Common myeloid progenitor, CD34-positive (primary cell): ENCODE results near the gene SEMA4A.

Source experiments
- CTCF ChIA-PET: fragments of 350-600 bp; sonication (Branson Sonifier 250); formaldehyde crosslinking; loops from one replicate; lab custom pipeline; 2021; ENCODE audit warnings: antibody characterized with exemption; lab: Charles Lee
- POLR2A ChIA-PET: fragments of 350-600 bp; sonication (Branson Sonifier 250); formaldehyde crosslinking; loops from one replicate; lab custom pipeline; 2021; ENCODE audit warnings: antibody characterized with exemption; lab: Charles Lee
- DNase-seq, 3 donors: peaks; one replicate each; pipeline versions ENCODE4 v3.0.0 to v3.0.0-alpha.2; 2013
- H3K27ac ChIP-seq, 2 experiments: 1 replicate in 1 of 2; 2 replicates in 1 of 2; pipeline ENCODE4 v1.7.0; 2013; ENCODE audit warnings: inconsistent platforms in 2 of 2, low read length in 2 of 2, mild to moderate bottlenecking in 2 of 2, low read depth in 1 of 2, moderate library complexity in 1 of 2; ENCODE audit not compliant: severe bottlenecking in 2 of 2, insufficient read depth in 1 of 2, poor library complexity in 1 of 2
- H3K27me3 ChIP-seq, 5 experiments: replicated peaks in 2 of 5; 1 replicate in 3 of 5; 2 replicates in 2 of 5; pipeline versions ENCODE4 v1.6.1 to v1.7.0; 2013; ENCODE audit warnings: low read length in 4 of 5, mild to moderate bottlenecking in 2 of 5, moderate library complexity in 2 of 5, inconsistent platforms in 1 of 5; ENCODE audit not compliant: insufficient read depth in 5 of 5, control insufficient read depth in 4 of 5
- H3K36me3 ChIP-seq, 4 experiments: 1 replicate in 2 of 4; 2 replicates in 2 of 4; pipeline versions ENCODE4 v1.6.1 to v1.7.0; 2013; ENCODE audit warnings: low read length in 3 of 4, control low read depth in 1 of 4, mild to moderate bottlenecking in 1 of 4; ENCODE audit not compliant: control insufficient read depth in 4 of 4, insufficient read depth in 4 of 4
- H3K4me1 ChIP-seq, 4 experiments: 1 replicate in 3 of 4; 2 replicates in 1 of 4; pipeline versions ENCODE4 v1.6.1 to v1.7.1; 2013; ENCODE audit warnings: low read length in 3 of 4, mild to moderate bottlenecking in 3 of 4, control low read depth in 1 of 4, inconsistent platforms in 1 of 4, moderate library complexity in 1 of 4; ENCODE audit not compliant: control insufficient read depth in 4 of 4, insufficient read depth in 4 of 4; ENCODE audit errors: control extremely low read depth in 1 of 4
- H3K4me3 ChIP-seq, 7 experiments: 1 replicate in 4 of 7; 2 replicates in 3 of 7; pipeline versions ENCODE4 v1.5.1 to v1.7.0; 2013; ENCODE audit warnings: mild to moderate bottlenecking in 7 of 7, low read length in 6 of 7, moderate library complexity in 6 of 7, inconsistent platforms in 2 of 7, low read depth in 2 of 7, control low read depth in 1 of 7; ENCODE audit not compliant: insufficient read depth in 4 of 7, control insufficient read depth in 1 of 7; ENCODE audit errors: extremely low read depth in 1 of 7
- H3K9me3 ChIP-seq, 5 experiments: 1 replicate in 4 of 5; 2 replicates in 1 of 5; pipeline versions ENCODE4 v1.6.1 to v1.7.1; 2013; ENCODE audit warnings: low read length in 4 of 5, mild to moderate bottlenecking in 2 of 5, inconsistent platforms in 1 of 5, low read depth in 1 of 5, moderate library complexity in 1 of 5; ENCODE audit not compliant: control insufficient read depth in 4 of 5, insufficient read depth in 2 of 5; ENCODE audit errors: control extremely low read depth in 1 of 5
- WGBS: methylation state at CpG from one replicate; pipeline ENCODE4 v1.1.5; 2013; ENCODE audit not compliant: insufficient coverage; 5-methylcytosine and 5-hydroxymethylcytosine counted together

SEMA4A gene

DNA sequence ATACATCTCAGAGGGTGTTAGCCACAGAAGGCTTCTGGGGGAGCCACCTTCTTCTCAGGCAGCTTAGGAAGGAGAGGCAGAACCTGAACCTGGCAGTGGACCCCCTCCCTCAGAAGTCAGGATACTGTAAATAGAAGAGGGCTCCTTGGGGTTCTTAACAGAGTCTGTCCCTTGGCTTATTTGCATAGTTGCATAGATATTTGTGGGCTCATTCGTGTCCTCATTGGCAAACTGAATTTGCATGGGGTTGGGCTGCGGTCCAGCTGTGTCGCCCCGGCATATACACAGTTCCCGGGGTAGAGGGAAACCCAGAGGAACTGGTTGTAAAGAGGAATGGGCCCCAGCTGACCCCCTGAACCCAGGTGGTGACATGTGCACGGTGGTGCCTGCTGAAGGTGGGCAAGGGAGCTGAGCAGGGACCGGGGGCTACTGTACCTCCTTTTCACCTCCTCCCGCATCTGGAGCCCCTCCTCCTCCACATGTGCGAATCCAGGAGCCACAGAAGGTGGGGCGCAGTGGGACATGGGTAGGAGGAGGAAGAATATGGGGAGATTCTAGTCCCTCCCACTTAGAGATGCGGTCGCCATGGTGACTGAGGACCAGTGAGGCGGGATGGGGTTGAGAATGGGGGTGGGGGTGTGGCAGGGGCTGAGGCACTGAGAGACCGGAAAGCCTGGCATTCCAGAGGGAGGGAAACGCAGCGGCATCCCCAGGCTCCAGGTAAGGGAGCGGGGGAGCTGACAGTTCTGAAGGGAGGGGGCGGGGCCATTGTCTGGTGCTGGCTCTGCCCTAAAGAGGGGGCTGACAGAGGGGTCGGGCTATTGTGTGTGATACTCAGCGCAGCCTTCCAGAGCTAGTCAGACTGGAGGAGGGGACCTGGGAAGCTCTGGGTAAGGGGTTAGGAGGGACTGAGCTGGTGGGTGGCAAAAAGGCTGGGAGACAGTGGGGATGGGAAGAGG lies 3.7 kb upstream of the SEMA4A start:
- WGBS = 92% methylated on average over 19 of the region's 20 CpGs
- Histone ChIP-seq H3K27me3 (no peaks in the 10 kb centered on the region), H3K4me3 (no peak overlapping the region), H3K4me1 (peaks cover 0 to 69% (median 45%) of the 10 kb centered on the region in 4 experiments), H3K36me3 (no peaks in the 10 kb centered on the region), H3K9me3 (no peaks in the 10 kb centered on the region), H3K27ac (no peak overlapping the region)
- ChIA-PET POLR2A (no interaction called here), CTCF (interaction anchor here (0.7 to 24.8 kb wide), 8 partner anchors 8 to 186 kb away, joined by 3 to 399 read pairs (median 3); partner anchors contain the start of gene SLC25A44)
- DNase-seq = peak in 1 of 3 donors; percentile 16

DNA sequence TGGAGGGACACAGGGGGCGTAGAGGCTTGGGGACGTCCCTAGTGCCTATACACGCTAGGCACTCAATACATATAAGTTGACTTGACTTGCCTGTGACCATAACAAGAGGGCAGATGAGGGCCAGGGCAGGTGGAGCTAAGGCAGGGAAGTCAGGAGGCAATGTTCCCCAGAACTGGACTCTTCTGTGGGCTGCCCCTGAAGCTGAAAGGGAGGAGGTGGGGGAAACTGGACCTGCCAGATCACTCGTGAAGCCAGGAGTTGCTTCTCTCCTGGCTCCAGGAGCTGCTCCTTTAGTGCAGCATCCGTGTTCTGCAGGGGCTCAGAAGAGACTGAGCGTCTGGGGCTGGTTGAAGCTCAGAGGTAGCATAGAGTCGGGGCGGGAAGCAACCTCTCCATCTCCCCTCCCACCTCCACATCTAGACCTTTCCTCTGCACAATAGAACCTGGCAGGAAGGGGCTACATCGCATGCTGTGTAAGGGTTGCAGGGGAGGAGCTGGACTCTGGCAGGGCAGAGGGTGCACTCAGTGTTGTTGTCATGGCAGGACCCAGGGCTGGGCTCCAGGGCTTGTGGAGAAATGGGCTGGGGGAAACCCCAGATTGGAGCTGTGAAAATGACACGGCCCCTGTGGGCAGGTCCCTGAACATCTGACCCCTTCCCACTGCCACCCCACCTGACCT lies 2.9 kb upstream of the SEMA4A start:
- WGBS = 91% methylated on average over 4 of the region's 10 CpGs

DNA sequence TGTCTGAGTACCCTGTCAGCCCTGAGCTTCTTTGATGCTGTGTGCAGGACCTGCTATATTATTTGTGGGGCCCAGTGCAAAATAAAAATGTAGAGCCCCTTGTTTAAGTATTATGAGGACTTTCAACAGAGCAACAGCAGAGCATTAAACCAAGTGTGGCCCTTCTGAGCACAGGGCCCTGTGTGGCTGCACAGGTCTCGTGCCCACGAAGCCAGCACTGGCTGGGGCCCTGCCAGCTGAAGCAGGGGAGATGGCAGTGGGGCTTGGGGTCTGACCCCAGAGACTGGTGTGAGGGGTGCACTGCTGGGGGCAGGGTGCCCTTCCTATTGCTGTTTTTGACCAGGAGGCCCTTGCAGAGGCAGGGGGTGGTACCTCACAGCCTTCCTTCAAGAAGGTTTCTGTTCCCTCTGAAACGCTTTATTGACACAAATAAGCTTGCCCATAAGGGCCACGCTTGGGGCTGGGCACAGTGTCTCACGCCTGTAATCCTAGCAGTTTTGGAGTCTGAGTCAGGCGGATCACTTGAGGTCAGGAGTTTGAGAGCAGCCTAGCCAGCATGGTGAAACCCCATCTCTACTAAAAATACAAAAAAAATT lies 2.2 kb upstream of the SEMA4A start:
- Histone ChIP-seq H3K27ac (no peak overlapping the region), H3K36me3 (no peaks in the 10 kb centered on the region), H3K27me3 (no peaks in the 10 kb centered on the region), H3K4me3 (no peak overlapping the region), H3K9me3 (no peaks in the 10 kb centered on the region), H3K4me1 (peaks cover 6 to 82% (median 55%) of the 10 kb centered on the region in 4 experiments)
- no peak for DNase-seq
- POLR2A ChIA-PET = interaction anchor here (0.7 kb wide), 1 partner anchor 109 kb away, joined by 3 read pairs; no protein-coding TSS in a partner anchor
- CTCF ChIA-PET = interaction anchor here (0.9 to 24.8 kb wide), 7 partner anchors 9 to 185 kb away, joined by 3 to 399 read pairs (median 3); partner anchors contain the start of gene SLC25A44
- 81% methylated on average over 6 of the region's 6 CpGs for WGBS

More for the DNA sequence above, 2.9 kb upstream of the SEMA4A start:
- no peak for DNase-seq
- CTCF ChIA-PET = interaction anchor here (0.9 to 24.8 kb wide), 6 partner anchors 9 to 185 kb away, joined by 3 to 399 read pairs (median 3); partner anchors contain the start of gene SLC25A44
- H3K9me3 ChIP-seq = no peaks in the 10 kb centered on the region
- no peaks in the 10 kb centered on the region for H3K27me3 ChIP-seq
- POLR2A ChIA-PET = interaction anchor here (0.7 kb wide), 1 partner anchor 110 kb away, joined by 3 read pairs; no protein-coding TSS in a partner anchor
- H3K4me3 ChIP-seq = no peak overlapping the region
- H3K27ac ChIP-seq = no peak overlapping the region
- H3K36me3 ChIP-seq = no peaks in the 10 kb centered on the region
- H3K4me1 ChIP-seq = peaks cover 3 to 77% (median 52%) of the 10 kb centered on the region in 4 experiments

DNA sequence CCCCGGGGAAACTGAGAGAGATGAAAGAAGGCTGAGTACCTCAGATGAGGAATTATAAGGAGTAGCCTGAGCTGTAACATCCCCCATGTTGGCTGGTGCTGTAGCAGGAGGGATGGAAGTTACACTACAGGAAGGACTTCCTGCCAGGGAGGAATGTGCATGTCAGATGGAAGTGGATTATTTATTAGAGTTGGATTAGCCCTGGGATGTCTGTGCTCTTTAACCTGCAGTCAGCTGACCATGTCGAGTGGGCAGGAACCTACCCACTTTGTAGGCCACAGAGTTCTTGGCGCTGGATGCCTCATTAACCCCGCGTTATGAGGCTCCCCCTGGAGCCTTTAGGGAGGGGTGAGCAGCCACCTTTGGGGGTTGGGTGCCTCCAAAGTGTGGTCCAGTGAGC lies 757 bp upstream of the SEMA4A start:
- Histone ChIP-seq H3K27ac (no peak overlapping the region), H3K36me3 (peaks cover 0 to 4% (median 0%) of the 10 kb centered on the region in 4 experiments), H3K4me3 (no peak overlapping the region), H3K9me3 (no peaks in the 10 kb centered on the region), H3K27me3 (no peaks in the 10 kb centered on the region), H3K4me1 (peaks cover 8 to 71% (median 44%) of the 10 kb centered on the region in 4 experiments)
- CTCF ChIA-PET = interaction anchor here (1.3 to 24.8 kb wide), 3 partner anchors 41 to 73 kb away, joined by 3 to 399 read pairs (median 4); partner anchors contain the start of gene SLC25A44
- DNase-seq = no peak
- WGBS = 78% methylated on average over 5 of the region's 5 CpGs
- POLR2A ChIA-PET = no interaction called here

DNA sequence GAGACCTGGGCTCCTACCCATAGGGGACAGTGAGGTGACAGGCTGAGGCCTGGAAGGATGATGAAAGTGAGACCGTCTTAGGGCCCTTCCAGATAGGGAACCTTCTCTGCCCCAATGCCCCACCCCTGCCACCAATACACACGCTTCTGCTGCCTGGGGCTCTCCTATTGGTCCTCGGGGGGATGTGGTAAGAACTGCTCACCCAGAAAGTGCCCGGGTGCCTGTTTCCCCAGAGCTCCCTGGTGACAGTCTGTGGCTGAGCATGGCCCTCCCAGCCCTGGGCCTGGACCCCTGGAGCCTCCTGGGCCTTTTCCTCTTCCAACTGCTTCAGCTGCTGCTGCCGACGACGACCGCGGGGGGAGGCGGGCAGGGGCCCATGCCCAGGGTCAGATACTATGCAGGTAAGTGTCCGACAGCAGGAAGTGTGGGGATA lies 948 bp downstream of the SEMA4A start:
- Histone ChIP-seq H3K4me3 (peak overlapping the region in 5 of 7 experiments; percentile 12 to 60 (median 40)), H3K27ac (no peak overlapping the region), H3K4me1 (peaks cover 8 to 55% (median 27%) of the 10 kb centered on the region in 4 experiments), H3K36me3 (peaks cover 0 to 7% (median 5%) of the 10 kb centered on the region in 4 experiments), H3K27me3 (no peaks in the 10 kb centered on the region), H3K9me3 (no peaks in the 10 kb centered on the region)
- 48% methylated on average over 11 of the region's 11 CpGs for WGBS
- ChIA-PET CTCF (interaction anchor here (0.8 to 24.8 kb wide), 6 partner anchors 9 to 179 kb away, joined by 3 to 399 read pairs (median 6); no protein-coding TSS in a partner anchor), POLR2A (no interaction called here)
- peak; percentile 54 to 74 (median 73) for DNase-seq

DNA sequence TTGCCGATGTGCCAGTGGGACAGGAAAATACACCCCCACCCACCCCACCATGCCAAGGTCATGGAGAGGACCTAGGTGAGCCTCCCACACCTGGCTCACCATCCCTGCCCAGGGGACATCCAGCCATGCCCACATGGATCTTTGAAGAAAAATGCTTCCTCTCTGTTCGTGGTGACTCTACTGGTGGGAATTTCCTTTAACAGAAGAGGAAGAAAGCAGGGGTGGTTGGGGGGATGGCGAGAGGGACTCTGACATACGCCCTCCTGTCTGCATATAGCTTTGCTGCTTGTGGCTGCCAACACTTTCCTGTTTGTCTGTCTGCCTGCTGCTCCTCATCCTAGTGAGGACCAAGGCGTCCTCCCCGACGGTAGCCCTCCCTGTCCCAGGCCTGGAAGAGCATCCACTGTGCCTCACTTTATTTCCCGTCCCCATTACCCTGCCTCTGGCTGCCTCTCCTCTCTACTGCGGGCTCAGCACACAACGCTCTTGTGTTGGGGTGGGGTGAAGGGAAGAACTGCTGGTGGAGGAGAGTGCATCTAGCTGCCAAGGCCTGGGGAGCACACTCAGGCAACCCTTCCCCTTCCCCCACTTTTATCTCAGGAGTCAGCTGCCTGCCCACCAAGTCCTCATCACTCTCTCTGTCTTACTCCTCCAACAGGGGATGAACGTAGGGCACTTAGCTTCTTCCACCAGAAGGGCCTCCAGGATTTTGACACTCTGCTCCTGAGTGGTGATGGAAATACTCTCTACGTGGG lies 2.5 kb downstream of the SEMA4A start:
- Histone ChIP-seq H3K4me3 (peak overlapping the region in 3 of 7 experiments; percentile 40 to 60 (median 45)), H3K4me1 (peaks cover 8 to 54% (median 33%) of the 10 kb centered on the region in 4 experiments), H3K27me3 (no peaks in the 10 kb centered on the region), H3K27ac (peak overlapping the region in 1 of 2 experiments; percentile 43), H3K9me3 (no peaks in the 10 kb centered on the region), H3K36me3 (peaks cover 0 to 17% (median 5%) of the 10 kb centered on the region in 4 experiments)
- DNase-seq = peak in 2 of 3 donors; percentile 41 to 45
- CTCF ChIA-PET = interaction anchor here (1.2 to 24.8 kb wide), 5 partner anchors 9 to 163 kb away, joined by 3 to 399 read pairs (median 5); no protein-coding TSS in a partner anchor
- 15% methylated on average over 6 of the region's 12 CpGs for WGBS
- POLR2A ChIA-PET = interaction anchor here (0.6 to 1.0 kb wide), 2 partner anchors 21 to 57 kb away, joined by 3 to 4 read pairs; partner anchors contain the start of gene PMF1
